Rectal smooth muscle tissue (tissue), 1 donor: ENCODE data around the gene LMNTD2.

ENCODE experiments used
- H3K27ac ChIP-seq: one replicate; pipeline ENCODE4 v1.7.0; 2013; ENCODE audit warnings: low read depth, low read length, inconsistent platforms
- H3K27me3 ChIP-seq: one replicate; pipeline ENCODE4 v1.7.0; 2013; ENCODE audit warnings: low read length; ENCODE audit not compliant: control insufficient read depth, insufficient read depth
- H3K36me3 ChIP-seq: one replicate; pipeline ENCODE4 v1.7.0; 2013; ENCODE audit warnings: low read length; ENCODE audit not compliant: control insufficient read depth, insufficient read depth
- H3K4me1 ChIP-seq: one replicate; pipeline ENCODE4 v1.7.0; 2013; ENCODE audit warnings: low read length; ENCODE audit not compliant: control insufficient read depth, insufficient read depth
- H3K4me3 ChIP-seq: one replicate; pipeline ENCODE4 v1.7.0; 2013; ENCODE audit warnings: low read length
- H3K9ac ChIP-seq: one replicate; pipeline ENCODE4 v1.7.0; 2013; ENCODE audit warnings: low read length

The LMNTD2 gene

GRCh38 chr11:537622-538430 is 22.7 kb downstream of the LMNTD2 start:
- Histone ChIP-seq H3K27me3 (peaks cover 4% of the 10 kb centered on the region), H3K9ac (no peak overlapping the region), H3K4me3 (peak overlapping the region; percentile 55), H3K4me1 (peaks cover 7% of the 10 kb centered on the region), H3K36me3 (peaks cover 5% of the 10 kb centered on the region), H3K27ac (no peak overlapping the region)

- Histone ChIP-seq H3K4me1 (peaks cover 7% of the 10 kb centered on the region), H3K4me3 (peak within 1 kb of the TSS; percentile 55)
These were observed 23.5 kb downstream of the LMNTD2 start, which contains the start of gene LRRC56 for GRCh38 chr11:536841-537621. LRRC56 (plus strand) TSS chr11:537527; CDS start chr11:540685, 3,158 bp downstream.

GRCh38 chr11:535519-536454 is 24.8 kb downstream of the LMNTD2 start, which contains the start of gene HRAS:
HRAS (minus strand) TSS chr11:535576.
- Histone ChIP-seq H3K4me1 (peaks cover 7% of the 10 kb centered on the region), H3K27me3 (peaks cover 4% of the 10 kb centered on the region), H3K4me3 (peak within 1 kb of the TSS; percentile 78), H3K36me3 (peaks cover 12% of the 10 kb centered on the region), H3K9ac (peak within 1 kb of the TSS; percentile 49), H3K27ac (peak within 1 kb of the TSS; percentile 32)

More at GRCh38 chr11:536841-537621, 23.5 kb downstream of the LMNTD2 start, which contains the start of gene LRRC56:
- peaks cover 4% of the 10 kb centered on the region for H3K27me3 ChIP-seq
- no peak within 1 kb of the TSS for H3K27ac ChIP-seq
- peak within 1 kb of the TSS; percentile 17 for H3K9ac ChIP-seq
- H3K36me3 ChIP-seq = peaks cover 12% of the 10 kb centered on the region

GRCh38 chr11:535210-535518 is 25.4 kb downstream of the LMNTD2 start:
- peaks cover 4% of the 10 kb centered on the region for H3K27me3 ChIP-seq
- H3K9ac ChIP-seq = no peak overlapping the region
- peaks cover 12% of the 10 kb centered on the region for H3K36me3 ChIP-seq
- peaks cover 7% of the 10 kb centered on the region for H3K4me1 ChIP-seq
- no peak overlapping the region for H3K27ac ChIP-seq
- peak overlapping the region; percentile 78 for H3K4me3 ChIP-seq

GRCh38 chr11:534396-535209 is 25.9 kb downstream of the LMNTD2 start:
- peak overlapping the region; percentile 49 for H3K9ac ChIP-seq

GRCh38 chr11:533586-534395 is 26.7 kb downstream of the LMNTD2 start:
- Histone ChIP-seq H3K4me1 (peaks cover 7% of the 10 kb centered on the region), H3K9ac (no peak overlapping the region), H3K36me3 (peaks cover 12% of the 10 kb centered on the region), H3K27ac (no peak overlapping the region), H3K4me3 (peak overlapping the region; percentile 78), H3K27me3 (peaks cover 4% of the 10 kb centered on the region)

More at GRCh38 chr11:534396-535209, 25.9 kb downstream of the LMNTD2 start:
- H3K4me3 ChIP-seq = peak overlapping the region; percentile 78
- peaks cover 4% of the 10 kb centered on the region for H3K27me3 ChIP-seq
- H3K36me3 ChIP-seq = peaks cover 12% of the 10 kb centered on the region
- H3K4me1 ChIP-seq = peaks cover 7% of the 10 kb centered on the region
- no peak overlapping the region for H3K27ac ChIP-seq

- Histone ChIP-seq H3K9ac (no peak overlapping the region), H3K4me1 (peaks cover 7% of the 10 kb centered on the region), H3K4me3 (no peak overlapping the region), H3K27me3 (peaks cover 4% of the 10 kb centered on the region), H3K36me3 (peaks cover 12% of the 10 kb centered on the region), H3K27ac (no peak overlapping the region)
These were observed 27.5 kb downstream of the LMNTD2 start for GRCh38 chr11:532986-533585.

- Histone ChIP-seq H3K27ac (no peak overlapping the region), H3K36me3 (peaks cover 12% of the 10 kb centered on the region), H3K4me3 (no peak overlapping the region), H3K9ac (no peak overlapping the region), H3K27me3 (no peaks in the 10 kb centered on the region), H3K4me1 (peaks cover 7% of the 10 kb centered on the region)
These were observed 28.0 kb downstream of the LMNTD2 start for GRCh38 chr11:532527-532985.

GRCh38 chr11:531919-532526 is 28.5 kb downstream of the LMNTD2 start:
- Histone ChIP-seq H3K4me1 (peaks cover 7% of the 10 kb centered on the region), H3K9ac (no peak overlapping the region), H3K27me3 (no peaks in the 10 kb centered on the region), H3K36me3 (peaks cover 12% of the 10 kb centered on the region), H3K27ac (no peak overlapping the region), H3K4me3 (no peak overlapping the region)
